HepG2 (cell line): Measurements from ENCODE around the gene MNT. TPM values are rescaled to one million over a fixed set of nuclear protein-coding genes. Genes with fewer than 3 reads are reported as not detected.

Experiments
- ATAC-seq: fragments of 200-7000 bp; cut with Tn5 transposase; 3 replicates; pipeline ENCODE4 v1.9.1; 2020; ENCODE audit warnings: mild to moderate bottlenecking, moderate library complexity
- BruUV-seq: library from RNA; stranded (reverse); fragments of 400-500 nt; replicated peaks from 2 replicates; lab custom pipeline; 2021; lab: Mats Ljungman, UMichigan
- CTCF ChIA-PET: fragments of 300-600 bp; formaldehyde crosslinking; extraction: SDS; loops from one replicate; lab custom pipeline; 2021; ENCODE audit warnings: low total read pairs, inconsistent platforms, low intra/inter-chr PET ratio; lab: Yijun Ruan, JAX
- POLR2A ChIA-PET: fragments of 350-600 bp; sonication (Branson Sonifier 250); formaldehyde crosslinking; loops from one replicate; lab custom pipeline; 2020; ENCODE audit warnings: antibody characterized with exemption, inconsistent platforms; lab: Yijun Ruan, JAX
- DNase-seq: peaks from one replicate; pipeline ENCODE4 v3.0.0-alpha.2; 2015; ENCODE audit warnings: low spot score
- FAIRE-seq: peaks from 3 replicates; lab custom pipeline; 2011; peaks lifted over from hg19 to GRCh38; lab: Jason Lieb, UNC
- H2AFZ ChIP-seq: one replicate; pipeline ENCODE4 v1.6.1; 2011; ENCODE audit warnings: low read length, inconsistent platforms
- H3K27ac ChIP-seq: fragments of 300-600 bp; 3 replicates; pipeline ENCODE4 v1.8.0; 2011; ENCODE audit warnings: mixed run types, mild to moderate bottlenecking, mixed read lengths, low read length, inconsistent platforms; ENCODE audit not compliant: insufficient read depth; ENCODE audit errors: extremely low read length
- H3K27me3 ChIP-seq, 2 experiments: fragments of 200-600 bp in 1 of 2; 2 replicates in 1 of 2; 3 replicates in 1 of 2; pipeline versions ENCODE4 v1.6.0 to v1.8.0; 2011; ENCODE audit warnings: low read length in 2 of 2, mild to moderate bottlenecking in 2 of 2, moderate library complexity in 2 of 2, inconsistent platforms in 1 of 2; ENCODE audit not compliant: insufficient read depth in 2 of 2, control insufficient read depth in 1 of 2
- H3K36me3 ChIP-seq, 2 experiments: fragments of 200-600 bp in 1 of 2; replicated peaks in 1 of 2; 2 replicates in 1 of 2; 3 replicates in 1 of 2; pipeline versions ENCODE4 v1.5.1 to v1.8.0; 2011; ENCODE audit warnings: low read length in 2 of 2, inconsistent platforms in 1 of 2; ENCODE audit not compliant: insufficient read depth in 2 of 2, control insufficient read depth in 1 of 2
- H3K4me1 ChIP-seq: 2 replicates; pipeline ENCODE4 v1.5.1; 2012; ENCODE audit warnings: low read length, inconsistent platforms; ENCODE audit not compliant: insufficient read depth
- H3K4me2 ChIP-seq: 2 replicates; pipeline ENCODE4 v1.6.0; 2011; ENCODE audit warnings: low read depth, low read length, inconsistent platforms
- H3K4me3 ChIP-seq, 3 experiments: fragments of 200-600 bp in 1 of 3; sonication (generic), shearing (Covaris generic) in 1 of 3; replicated peaks in 1 of 3; 2 replicates each; pipeline ENCODE4 v1.5.1; 2011 to 2016; ENCODE audit warnings: low read length in 3 of 3, inconsistent platforms in 2 of 3, low read depth in 2 of 3, mild to moderate bottlenecking in 2 of 3, control low read depth in 1 of 3, mixed read lengths in 1 of 3; ENCODE audit not compliant: insufficient read depth in 1 of 3
- H3K79me2 ChIP-seq: one replicate; pipeline ENCODE4 v1.6.1; 2011; ENCODE audit warnings: low read length, inconsistent platforms; ENCODE audit not compliant: insufficient read depth
- H3K9ac ChIP-seq: 2 replicates; pipeline ENCODE4 v1.6.0; 2011; ENCODE audit warnings: mild to moderate bottlenecking, low read depth, low read length, inconsistent platforms; ENCODE audit not compliant: insufficient read depth
- H3K9me3 ChIP-seq: 2 replicates; pipeline ENCODE4 v1.5.1; 2012; ENCODE audit warnings: mild to moderate bottlenecking, low read length
- H4K20me1 ChIP-seq: 2 replicates; pipeline ENCODE4 v1.6.0; 2011; ENCODE audit warnings: inconsistent platforms, mild to moderate bottlenecking, low read length, moderate library complexity; ENCODE audit not compliant: insufficient read depth
- ATF7 ChIP-seq, 2 experiments: fragments of 450-650 bp in 1 of 2; sonication (generic) in 1 of 2; formaldehyde crosslinking in 1 of 2; IDR thresholded peaks; 2 replicates each; pipeline versions ENCODE4 v1.4.0 to v1.6.1; 2016 to 2020; ENCODE audit warnings: antibody characterized with exemption in 1 of 2, mild to moderate bottlenecking in 1 of 2, missing genetic modification reagents in 1 of 2
- CBX2 ChIP-seq, 2 experiments: fragments of 200-600 bp in 1 of 2; sonication (generic); formaldehyde crosslinking in 1 of 2; IDR thresholded peaks; 2 replicates each; pipeline versions ENCODE4 v1.7.0 to v1.8.1; 2018 to 2022; ENCODE audit warnings: low read depth in 2 of 2, low read length in 1 of 2, mild to moderate bottlenecking in 1 of 2, missing genetic modification reagents in 1 of 2
- HIVEP1 ChIP-seq: sonication (generic); formaldehyde crosslinking; IDR thresholded peaks from 2 replicates; pipeline ENCODE4 v1.4.0; 2020; ENCODE audit warnings: mild to moderate bottlenecking, missing genetic modification reagents
- MATR3 ChIP-seq: sonication (generic); formaldehyde crosslinking; IDR thresholded peaks from 2 replicates; pipeline ENCODE4 v1.4.0; 2020; ENCODE audit warnings: missing genetic modification reagents
- SOX5 ChIP-seq: IDR thresholded peaks from 2 replicates; pipeline ENCODE4 v1.6.1; 2016; ENCODE audit warnings: borderline replicate concordance
- THAP7 ChIP-seq: sonication (generic); formaldehyde crosslinking; IDR thresholded peaks from 2 replicates; pipeline ENCODE4 v1.8.1; 2023; ENCODE audit warnings: mild to moderate bottlenecking, missing genetic modification reagents
- UBTF ChIP-seq: sonication (generic); formaldehyde crosslinking; IDR thresholded peaks from 2 replicates; pipeline ENCODE4 v1.4.0; 2020; ENCODE audit warnings: mild to moderate bottlenecking, missing genetic modification reagents
- YEATS4 ChIP-seq: sonication (generic); formaldehyde crosslinking; IDR thresholded peaks from 2 replicates; pipeline ENCODE4 v1.4.0; 2020; ENCODE audit warnings: missing genetic modification reagents, borderline replicate concordance
- ZBTB1 ChIP-seq: sonication (generic); formaldehyde crosslinking; IDR thresholded peaks from 2 replicates; pipeline ENCODE4 v1.4.0; 2020; ENCODE audit warnings: missing genetic modification reagents, borderline replicate concordance
- ZNF333 ChIP-seq: sonication (generic); formaldehyde crosslinking; IDR thresholded peaks from 2 replicates; pipeline ENCODE4 v1.4.0; 2020; ENCODE audit warnings: mild to moderate bottlenecking, missing genetic modification reagents, borderline replicate concordance
- ZSCAN31 ChIP-seq: sonication (generic); formaldehyde crosslinking; IDR thresholded peaks from 2 replicates; pipeline ENCODE4 v1.5.0; 2020; ENCODE audit warnings: low read depth, mild to moderate bottlenecking, missing genetic modification reagents
- WGBS: methylation state at CpG from one replicate; pipeline ENCODE4 v1.1.6; 2017; ENCODE audit warnings: low lambda C conversion rate; 5-methylcytosine and 5-hydroxymethylcytosine counted together
- in situ Hi-C: cut with HindIII; loops from 2 replicates; pipeline ENCODE4 v1.10.0; 2017; ENCODE audit warnings: low pct_unique_long_range_greater_than_20kb; ENCODE audit not compliant: extremely low pct_ligation_motif_present
- intact Hi-C: fragments of 100-400 bp; cut with micrococcal nuclease; formaldehyde crosslinking; loops from one replicate; pipeline ENCODE4 v1.10.0; 2022; ENCODE audit not compliant: unreplicated experiment
- polyA plus RNA-seq, 8 experiments: library from polyadenylated mRNA; depleted of rRNA in 3 of 8; stranded (reverse) in 7 of 8; unstranded in 1 of 8; fragments of >200 nt; fragmentation: Illumina TruSeq in 4 of 8; extraction: Trizol in 4 of 8; gene quantifications; 2 replicates each; pipeline versions ENCODE4 v1.2.1 to v1.2.3, GENCODE V29; 2011 to 2016; ENCODE audit warnings: low read depth in 4 of 8, missing spikeins in 1 of 8, mixed read lengths in 1 of 8; ENCODE audit not compliant: insufficient read depth in 1 of 8
- total RNA-seq, 5 experiments: library from RNA; depleted of rRNA; stranded (reverse); fragments of >200 nt; fragmentation: Illumina TruSeq; extraction: Trizol; gene quantifications; 2 replicates each; pipeline ENCODE4 v1.2.3, GENCODE V29; 2016; ENCODE audit warnings: low read depth in 1 of 5
- TF ChIP-seq, protein P1 (sequence below): sonication (generic); formaldehyde crosslinking; IDR thresholded peaks from 2 replicates; pipeline ENCODE4 v1.9.0; 2021; ENCODE audit warnings: missing genetic modification reagents, mild to moderate bottlenecking, borderline replicate concordance
- TF ChIP-seq, protein P2 (sequence below): sonication (generic); formaldehyde crosslinking; IDR thresholded peaks from 2 replicates; pipeline ENCODE4 v1.4.0; 2020; ENCODE audit warnings: mild to moderate bottlenecking, missing genetic modification reagents, borderline replicate concordance

MNT gene
- total and polyA plus RNA-seq, 2 of the 13 experiments (the other 11 are each of a cell fraction or from before 2014, with no cell fraction given) = 2.1 to 3.5 TPM

GRCh38 chr17:2396568-2397246, 4.2 kb downstream of the MNT start:
- H3K4me2 ChIP-seq = peak overlapping the region; percentile 98
- H3K27ac ChIP-seq = peak overlapping the region; percentile 100
- no TSS peak for BruUV-seq
- H3K27me3 ChIP-seq = no peaks in the 10 kb centered on the region; a peak in 1 of 5 replicates
- no peaks in the 10 kb centered on the region for H3K36me3 ChIP-seq
- H3K79me2 ChIP-seq = peaks cover 31% of the 10 kb centered on the region
- in situ Hi-C loops (no loop called here), intact Hi-C loops (no loop called here)
- no peak overlapping the region for H2AFZ ChIP-seq
- POLR2A ChIA-PET = interaction anchor here (0.9 kb wide), 1 partner anchor 60 kb away, joined by 3 read pairs; the partner anchor contains the start of gene TSR1
- H3K9ac ChIP-seq = peak overlapping the region; percentile 87
- peaks cover 35% of the 10 kb centered on the region for H4K20me1 ChIP-seq
- WGBS = 0% methylated on average over 4 of the region's 34 CpGs
- ATAC-seq = peak; percentile 63
- FAIRE-seq = peak; percentile 84
- H3K4me3 ChIP-seq = peak overlapping the region; percentile 68 to 87 (median 81)
- H3K4me1 ChIP-seq = peaks cover 44% of the 10 kb centered on the region
- CTCF ChIA-PET = no interaction called here
- DNase-seq = peak; percentile 95
- no peaks in the 10 kb centered on the region for H3K9me3 ChIP-seq
- no peak for TF ChIP-seq ZNF333 (CRISPR knock-in tag)
- 0 out of 2 replicates have a peak, but pooled peaks have one; percentile 53 for TF ChIP-seq THAP7 (CRISPR knock-in tag)
- TF ChIP-seq, protein P1, sequence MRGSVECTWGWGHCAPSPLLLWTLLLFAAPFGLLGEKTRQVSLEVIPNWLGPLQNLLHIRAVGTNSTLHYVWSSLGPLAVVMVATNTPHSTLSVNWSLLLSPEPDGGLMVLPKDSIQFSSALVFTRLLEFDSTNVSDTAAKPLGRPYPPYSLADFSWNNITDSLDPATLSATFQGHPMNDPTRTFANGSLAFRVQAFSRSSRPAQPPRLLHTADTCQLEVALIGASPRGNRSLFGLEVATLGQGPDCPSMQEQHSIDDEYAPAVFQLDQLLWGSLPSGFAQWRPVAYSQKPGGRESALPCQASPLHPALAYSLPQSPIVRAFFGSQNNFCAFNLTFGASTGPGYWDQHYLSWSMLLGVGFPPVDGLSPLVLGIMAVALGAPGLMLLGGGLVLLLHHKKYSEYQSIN (CRISPR knock-in tag) = no peak
- TF ChIP-seq YEATS4 (CRISPR knock-in tag) = peak; percentile 44; the same call in 1 of the 2 replicates
- TF ChIP-seq ZBTB1 (CRISPR knock-in tag) = no peak
- TF ChIP-seq CBX2 (IDR thresholded peaks at IDR 0.05; ENCODE audit: low read depth, low read length) = no peak
- TF ChIP-seq CBX2 (CRISPR knock-in tag; IDR thresholded peaks at IDR 0.05; ENCODE audit: low read depth) = no peak
- TF ChIP-seq, protein P2, sequence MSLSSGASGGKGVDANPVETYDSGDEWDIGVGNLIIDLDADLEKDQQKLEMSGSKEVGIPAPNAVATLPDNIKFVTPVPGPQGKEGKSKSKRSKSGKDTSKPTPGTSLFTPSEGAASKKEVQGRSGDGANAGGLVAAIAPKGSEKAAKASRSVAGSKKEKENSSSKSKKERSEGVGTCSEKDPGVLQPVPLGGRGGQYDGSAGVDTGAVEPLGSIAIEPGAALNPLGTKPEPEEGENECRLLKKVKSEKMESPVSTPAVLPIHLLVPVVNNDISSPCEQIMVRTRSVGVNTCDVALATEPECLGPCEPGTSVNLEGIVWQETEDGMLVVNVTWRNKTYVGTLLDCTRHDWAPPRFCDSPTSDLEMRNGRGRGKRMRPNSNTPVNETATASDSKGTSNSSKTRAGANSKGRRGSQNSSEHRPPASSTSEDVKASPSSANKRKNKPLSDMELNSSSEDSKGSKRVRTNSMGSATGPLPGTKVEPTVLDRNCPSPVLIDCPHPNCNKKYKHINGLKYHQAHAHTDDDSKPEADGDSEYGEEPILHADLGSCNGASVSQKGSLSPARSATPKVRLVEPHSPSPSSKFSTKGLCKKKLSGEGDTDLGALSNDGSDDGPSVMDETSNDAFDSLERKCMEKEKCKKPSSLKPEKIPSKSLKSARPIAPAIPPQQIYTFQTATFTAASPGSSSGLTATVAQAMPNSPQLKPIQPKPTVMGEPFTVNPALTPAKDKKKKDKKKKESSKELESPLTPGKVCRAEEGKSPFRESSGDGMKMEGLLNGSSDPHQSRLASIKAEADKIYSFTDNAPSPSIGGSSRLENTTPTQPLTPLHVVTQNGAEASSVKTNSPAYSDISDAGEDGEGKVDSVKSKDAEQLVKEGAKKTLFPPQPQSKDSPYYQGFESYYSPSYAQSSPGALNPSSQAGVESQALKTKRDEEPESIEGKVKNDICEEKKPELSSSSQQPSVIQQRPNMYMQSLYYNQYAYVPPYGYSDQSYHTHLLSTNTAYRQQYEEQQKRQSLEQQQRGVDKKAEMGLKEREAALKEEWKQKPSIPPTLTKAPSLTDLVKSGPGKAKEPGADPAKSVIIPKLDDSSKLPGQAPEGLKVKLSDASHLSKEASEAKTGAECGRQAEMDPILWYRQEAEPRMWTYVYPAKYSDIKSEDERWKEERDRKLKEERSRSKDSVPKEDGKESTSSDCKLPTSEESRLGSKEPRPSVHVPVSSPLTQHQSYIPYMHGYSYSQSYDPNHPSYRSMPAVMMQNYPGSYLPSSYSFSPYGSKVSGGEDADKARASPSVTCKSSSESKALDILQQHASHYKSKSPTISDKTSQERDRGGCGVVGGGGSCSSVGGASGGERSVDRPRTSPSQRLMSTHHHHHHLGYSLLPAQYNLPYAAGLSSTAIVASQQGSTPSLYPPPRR = no peak
- TF ChIP-seq HIVEP1 (CRISPR knock-in tag) = peak; percentile 78
- TF ChIP-seq SOX5 = peak; percentile 16; the same call in 1 of the 2 replicates
- 0 out of 2 replicates have a peak, but pooled peaks have one; percentile 39 for TF ChIP-seq ZSCAN31 (CRISPR knock-in tag)
- TF ChIP-seq MATR3 (CRISPR knock-in tag) = no peak
- TF ChIP-seq ATF7 (IDR thresholded peaks at IDR 0.05) = no peak
- no peak for TF ChIP-seq ATF7 (CRISPR knock-in tag; IDR thresholded peaks at IDR 0.05)
- TF ChIP-seq UBTF (CRISPR knock-in tag) = peak; percentile 67
